HG03045 (cell line): ENCODE results near the gene DNAAF1.

Experiments used
- ATAC-seq: cut with Tn5 transposase; IDR thresholded peaks from one replicate; pipeline ENCODE4 v1.9.1; 2021; ENCODE audit warnings: mild to moderate bottlenecking, moderate library complexity; ENCODE audit not compliant: unreplicated experiment

DNAAF1 gene

DNA sequence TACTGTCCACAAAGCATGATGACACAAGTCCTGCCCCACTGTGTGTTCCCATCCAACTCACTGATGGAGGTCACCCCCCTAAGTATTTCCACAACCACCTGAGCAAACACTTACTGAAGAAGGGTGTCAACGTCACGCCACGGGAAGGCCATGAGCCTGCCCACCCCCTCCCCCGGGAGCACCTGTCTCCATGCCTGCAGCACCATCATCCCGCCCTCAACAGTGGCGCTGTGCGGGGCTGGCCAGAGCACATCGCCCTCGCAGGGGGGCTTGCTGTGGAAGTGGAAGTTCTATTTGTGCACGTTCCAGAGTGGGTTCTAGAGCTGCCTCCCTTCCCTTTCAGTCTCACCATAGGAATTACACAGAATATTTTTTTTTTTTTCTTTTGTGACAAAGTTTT is 24.1 kb upstream of the DNAAF1 start:
- no peak for ATAC-seq

DNA sequence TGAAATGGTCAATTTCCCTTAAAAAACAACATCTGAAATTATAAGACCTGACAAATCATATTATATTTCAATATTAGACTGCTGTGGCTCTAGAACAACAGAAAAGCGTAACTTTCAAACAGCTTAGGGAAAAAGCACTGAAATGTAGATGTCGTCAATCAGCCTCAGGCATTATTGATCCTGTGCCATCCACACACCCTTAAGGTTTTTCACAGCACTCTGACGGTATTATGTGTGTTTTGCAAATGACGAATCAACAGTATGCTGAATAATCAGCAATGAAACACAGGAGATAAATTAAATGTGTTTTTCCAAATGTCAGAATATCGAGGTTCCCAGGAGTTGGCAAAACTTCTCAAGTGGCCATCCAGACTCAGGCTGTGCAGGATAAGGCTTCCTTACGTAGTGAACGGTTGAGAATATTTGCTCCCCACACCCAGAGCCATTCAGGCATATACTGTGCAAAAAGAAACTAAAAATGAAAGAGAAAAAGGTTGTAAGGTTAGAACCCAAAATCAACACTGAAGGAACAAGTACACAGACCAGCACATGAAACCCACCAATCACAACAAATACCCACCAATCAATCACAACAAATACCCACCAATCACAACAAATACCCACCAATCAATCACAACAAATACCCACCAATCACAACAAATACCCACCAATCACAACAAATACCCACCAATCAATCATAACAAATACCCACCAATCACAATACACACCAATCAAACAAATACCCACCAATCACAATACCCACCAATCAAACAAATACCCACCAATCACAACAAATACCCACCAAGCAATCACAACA is 20.6 kb upstream of the DNAAF1 start:
- ATAC-seq, result no peak

- ATAC-seq, result no peak
Observed at GRCh38 chr16:84131117-84131516, 14.0 kb upstream of the DNAAF1 start.

DNA sequence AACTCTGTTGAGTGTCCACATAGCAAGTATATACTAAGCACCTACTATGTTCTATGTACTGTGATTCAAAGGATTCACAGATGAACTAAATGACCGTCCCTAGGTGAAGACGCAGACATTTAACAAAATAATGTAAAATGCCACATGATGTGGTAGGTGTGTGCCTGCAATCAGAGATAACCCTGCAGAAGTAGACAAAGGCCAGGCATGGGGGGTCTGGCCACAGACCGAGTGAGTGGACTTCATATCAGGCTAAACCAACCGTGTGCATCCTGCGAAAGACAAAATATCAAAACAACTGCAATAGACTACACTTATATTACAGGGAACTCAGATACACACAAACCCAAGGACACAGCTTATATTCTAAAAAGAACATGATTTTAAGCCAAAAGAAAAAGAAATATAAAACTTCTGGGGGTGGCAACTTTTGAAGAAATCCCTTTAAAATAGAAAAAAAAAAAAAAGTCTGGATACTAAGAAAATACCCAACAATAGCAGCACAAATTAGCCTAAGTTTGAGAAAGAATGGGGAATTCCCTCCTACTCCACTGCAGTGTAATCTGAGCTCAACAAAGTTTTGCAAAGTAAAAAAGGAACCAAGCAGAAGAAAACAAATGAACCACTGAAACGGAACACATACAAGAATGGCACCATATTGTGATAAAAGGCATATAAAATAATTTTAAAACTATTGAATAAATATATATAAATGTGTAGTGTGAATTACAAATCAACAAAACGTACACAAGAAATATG is 12.4 kb upstream of the DNAAF1 start:
- no peak for ATAC-seq

DNA sequence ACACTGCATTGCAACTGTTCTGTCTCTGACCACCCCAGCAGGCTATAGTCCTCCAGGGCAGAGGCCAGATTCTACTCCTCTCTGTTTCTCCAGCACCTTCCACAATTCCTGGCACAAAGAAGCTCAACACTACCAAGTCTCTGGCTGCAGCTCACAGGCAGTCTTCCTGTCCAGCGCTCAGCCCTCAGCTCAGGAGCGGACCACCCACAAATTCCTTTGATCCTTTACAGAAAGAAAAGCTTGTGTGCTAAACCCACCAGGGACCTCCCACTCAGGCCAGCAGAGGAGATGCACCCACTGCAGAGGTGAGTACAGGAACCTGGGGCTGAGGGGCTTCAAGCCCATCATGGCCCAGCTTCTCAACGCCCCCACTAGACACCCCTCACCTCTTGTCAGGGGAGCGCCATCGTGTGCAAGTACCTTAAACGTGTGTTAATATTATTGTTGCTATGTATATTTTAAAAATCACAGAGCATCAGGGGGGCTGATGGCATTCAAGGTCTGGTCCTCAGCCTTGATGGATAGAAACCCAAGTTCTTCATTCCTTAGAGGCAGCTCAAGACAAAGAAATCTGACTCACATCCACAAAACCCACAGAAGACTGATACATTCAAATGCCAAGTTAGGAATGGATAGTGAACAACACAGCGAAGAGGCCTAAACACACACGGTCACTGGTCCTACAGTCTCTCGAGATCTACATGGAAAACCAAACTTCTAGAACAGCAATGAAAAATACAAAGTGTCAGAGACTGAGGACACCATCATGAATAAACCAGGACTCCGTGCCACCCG is 8.6 kb upstream of the DNAAF1 start:
- no peak for ATAC-seq

- ATAC-seq, result no peak
Observed at GRCh38 chr16:84137287-84137686, 7.8 kb upstream of the DNAAF1 start.

- no peak for ATAC-seq
Observed at GRCh38 chr16:84137769-84138357, 7.2 kb upstream of the DNAAF1 start.

GRCh38 chr16:84138500-84138823 is 6.6 kb upstream of the DNAAF1 start:
- ATAC-seq, result no peak

DNA sequence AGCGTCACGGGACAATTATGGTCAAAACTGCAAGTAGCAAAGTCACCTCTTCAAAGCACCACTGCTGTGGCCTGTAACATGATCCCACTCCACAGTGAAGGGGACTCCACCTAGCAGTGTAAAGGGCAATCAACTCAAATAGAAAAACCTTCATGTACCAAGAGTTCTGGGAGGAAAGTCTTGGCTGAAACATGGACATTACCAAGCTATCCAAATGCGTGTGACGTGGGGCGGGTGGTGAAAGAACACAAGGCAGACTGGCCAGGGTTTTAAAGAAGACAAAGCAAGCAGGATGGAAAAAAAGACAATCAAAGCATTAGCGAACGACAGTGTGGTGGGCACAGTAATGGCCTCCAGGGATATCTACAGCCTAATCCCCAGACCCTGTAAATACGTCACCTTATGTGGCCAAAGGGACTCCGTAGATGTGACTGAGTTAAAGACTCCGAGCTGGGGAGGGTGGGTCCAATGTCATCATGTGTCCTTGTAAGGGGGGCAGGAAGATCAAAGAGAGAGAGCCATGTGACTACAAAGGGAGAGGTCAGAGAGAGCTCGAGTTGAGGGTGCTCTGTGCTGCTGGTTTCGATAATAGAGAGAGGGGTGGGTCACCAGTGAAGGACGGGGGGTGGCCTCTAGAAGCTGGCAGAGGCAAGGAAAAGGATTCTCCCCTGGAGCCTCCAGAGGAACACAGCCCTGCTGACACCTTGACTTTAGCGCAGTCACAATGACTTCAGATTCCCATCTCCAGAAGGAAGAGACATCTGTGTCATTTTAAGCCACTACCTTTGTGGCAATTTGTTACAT is 6.1 kb upstream of the DNAAF1 start:
- ATAC-seq, result no peak

GRCh38 chr16:84139628-84140258 is 5.4 kb upstream of the DNAAF1 start:
- ATAC-seq, result no peak

DNA sequence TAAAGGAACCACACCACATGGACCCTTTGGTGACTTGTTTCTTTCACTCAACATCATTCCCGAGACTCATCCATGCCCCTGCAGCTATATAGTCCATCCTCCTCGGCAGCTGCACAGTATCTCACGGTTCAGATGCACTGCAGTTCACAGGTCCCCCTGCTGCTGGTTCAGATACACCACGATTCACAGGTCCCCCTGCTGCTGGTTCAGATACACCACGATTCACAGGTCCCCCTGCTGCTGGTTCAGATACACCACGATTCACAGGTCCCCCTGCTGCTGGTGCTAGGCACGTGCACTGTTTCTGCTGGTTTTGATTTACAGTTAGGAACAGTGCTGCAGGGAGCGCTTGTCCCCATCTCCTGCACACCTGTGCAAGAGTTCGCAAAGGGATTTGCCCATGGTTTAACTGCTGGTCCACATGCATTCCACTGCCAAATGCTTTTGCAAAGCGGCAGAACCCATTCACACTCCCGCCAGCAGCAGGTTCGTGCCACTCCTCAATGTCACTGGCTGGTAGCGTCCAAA is 3.9 kb upstream of the DNAAF1 start:
- ATAC-seq, result no peak

DNA sequence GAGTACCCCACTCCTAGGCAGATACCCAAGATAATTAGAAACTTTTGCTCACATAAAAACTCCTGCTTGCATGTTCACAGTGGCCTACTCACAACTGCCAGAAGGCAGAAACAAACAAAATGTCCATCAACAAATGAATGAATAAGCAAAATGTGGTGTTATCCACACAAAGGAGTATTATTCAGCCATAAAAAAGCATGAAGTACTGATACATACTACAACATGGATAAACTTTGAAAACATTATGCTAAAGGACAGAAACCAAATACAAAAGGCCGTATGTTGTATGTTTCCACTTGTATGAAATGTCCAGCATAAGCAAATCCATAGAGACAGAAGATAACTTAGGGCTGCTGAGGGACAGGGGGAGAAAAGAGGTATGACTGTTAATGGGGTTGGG is 2.0 kb upstream of the DNAAF1 start:
- no peak for ATAC-seq

DNA sequence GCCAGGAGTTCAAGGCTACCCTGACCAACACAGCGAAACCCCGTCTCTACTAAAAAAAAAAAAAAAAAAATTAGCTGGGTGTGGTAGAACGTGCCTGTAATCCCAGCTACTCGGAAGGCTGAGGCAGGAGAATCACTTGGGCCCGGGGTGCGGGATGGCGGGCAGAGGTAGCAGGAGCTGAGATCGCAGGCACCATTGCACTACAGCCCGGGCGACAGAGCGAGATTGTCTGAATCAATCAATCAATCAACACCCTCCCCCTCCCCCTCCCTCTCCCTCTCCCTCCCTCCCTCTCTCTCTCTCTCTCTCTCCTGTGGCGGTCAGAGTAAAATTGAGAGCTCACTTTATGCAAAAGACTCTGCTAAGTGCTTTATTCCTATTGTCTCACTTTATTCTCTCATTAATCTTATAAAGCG is 1.3 kb upstream of the DNAAF1 start:
- ATAC-seq, result no peak

DNA sequence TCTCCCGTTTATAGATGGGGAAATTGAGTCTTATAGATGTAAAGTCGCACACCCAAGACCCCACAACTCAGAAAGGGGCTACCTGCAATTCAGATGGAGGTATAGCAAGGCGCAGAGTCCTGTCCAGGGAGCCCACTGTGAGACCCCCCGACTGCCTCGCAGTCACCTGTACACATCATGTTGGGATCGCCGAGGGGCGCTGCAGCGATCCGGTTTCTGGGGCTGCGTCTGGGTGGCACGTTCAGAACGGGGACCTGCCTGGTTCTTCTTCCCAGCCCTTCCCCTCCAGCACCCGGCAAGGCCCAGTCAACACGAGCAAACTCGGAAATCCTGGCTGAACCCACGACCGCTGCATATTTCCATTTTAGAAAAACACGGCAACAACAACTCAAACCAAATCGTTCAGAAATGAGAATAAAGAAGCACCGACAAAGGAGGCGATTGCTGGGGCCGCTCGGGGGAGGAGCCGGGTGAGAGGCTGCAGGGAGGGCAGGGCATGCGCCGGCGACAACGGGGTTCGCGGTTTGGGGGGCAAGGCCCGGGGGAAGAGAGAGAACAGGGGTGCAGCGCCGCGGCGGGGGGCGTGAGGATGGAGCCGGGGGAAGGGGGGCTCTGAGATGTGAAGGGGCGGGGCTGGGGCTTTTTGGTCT is 774 bp upstream of the DNAAF1 start:
- ATAC-seq, result peak; percentile 16

DNA sequence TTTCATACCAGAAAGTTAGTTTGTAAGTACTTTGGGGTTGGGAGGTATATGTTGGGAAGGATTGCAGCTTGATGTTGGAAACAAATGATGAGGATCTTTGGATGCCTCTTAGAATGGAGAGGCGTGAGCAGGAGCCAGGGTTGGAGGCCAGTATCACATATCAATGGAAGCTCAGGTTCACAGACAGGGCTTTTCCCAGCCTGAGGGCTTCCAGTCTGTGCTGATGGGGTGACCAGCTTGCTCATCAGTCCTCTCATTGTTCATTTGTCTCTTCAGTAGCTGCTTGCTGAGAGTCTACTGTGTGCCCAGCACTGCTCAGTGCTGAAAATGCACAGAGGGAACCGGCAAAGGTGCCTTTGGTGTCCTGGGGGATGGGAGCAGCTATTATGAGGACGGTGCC is 5.8 kb downstream of the DNAAF1 start:
- ATAC-seq, result no peak

DNA sequence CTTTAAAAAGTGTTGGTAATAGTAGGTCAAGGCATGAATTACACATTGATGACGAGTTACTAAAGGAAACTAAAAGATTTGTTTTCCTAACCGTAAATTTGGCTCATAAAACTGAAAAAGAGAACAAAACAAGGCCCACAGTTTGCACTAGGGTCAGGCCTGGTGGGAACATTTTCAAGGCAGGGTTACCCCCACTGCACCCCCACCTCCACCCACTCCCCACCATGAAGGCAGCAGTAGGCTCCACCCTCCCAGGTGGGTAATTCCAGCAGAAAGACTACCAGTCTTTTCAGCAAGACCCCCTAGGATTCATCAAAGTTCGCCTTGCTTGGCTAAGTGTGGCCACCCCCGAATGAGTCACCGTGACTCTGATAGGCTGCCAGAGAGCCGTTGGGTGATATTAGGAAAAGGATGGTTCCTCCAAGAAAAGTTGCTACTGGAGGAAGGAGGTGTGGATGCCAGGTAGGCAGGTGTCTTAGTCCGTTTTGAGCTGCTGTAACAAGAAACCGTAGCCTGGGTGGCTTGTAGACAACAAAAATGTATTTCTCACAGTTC is 8.6 kb downstream of the DNAAF1 start:
- ATAC-seq, result no peak

DNA sequence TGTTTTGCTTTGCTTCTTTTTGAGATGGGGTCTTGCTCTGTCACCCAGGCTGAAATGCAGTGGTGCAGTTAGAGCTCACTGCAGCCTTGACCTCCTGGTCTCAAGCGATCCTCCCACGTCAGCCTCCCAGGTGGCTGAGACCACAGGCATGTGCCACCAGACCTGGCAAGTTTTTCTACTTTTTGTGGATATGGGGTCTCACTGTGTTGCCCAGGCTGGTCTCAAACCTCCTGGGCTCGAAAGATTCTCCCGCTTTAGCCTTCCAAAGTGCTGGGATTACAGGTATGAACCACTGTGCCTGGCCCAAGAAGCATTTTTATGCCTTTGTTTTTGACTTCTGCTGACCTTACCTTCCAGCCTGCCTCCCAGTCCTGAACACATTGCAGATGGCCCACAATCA is 10.1 kb downstream of the DNAAF1 start:
- no peak for ATAC-seq

GRCh38 chr16:84155771-84156170 is 10.7 kb downstream of the DNAAF1 start:
- no peak for ATAC-seq

- ATAC-seq, result no peak
Observed at GRCh38 chr16:84156342-84156784, 11.3 kb downstream of the DNAAF1 start.
